Measurements from ENCODE around the gene TIMM44.

GRCh38 chr19:7932276-7932929 is 11.1 kb downstream of the TIMM44 start:
- TF ChIP-seq, protein P1, sequence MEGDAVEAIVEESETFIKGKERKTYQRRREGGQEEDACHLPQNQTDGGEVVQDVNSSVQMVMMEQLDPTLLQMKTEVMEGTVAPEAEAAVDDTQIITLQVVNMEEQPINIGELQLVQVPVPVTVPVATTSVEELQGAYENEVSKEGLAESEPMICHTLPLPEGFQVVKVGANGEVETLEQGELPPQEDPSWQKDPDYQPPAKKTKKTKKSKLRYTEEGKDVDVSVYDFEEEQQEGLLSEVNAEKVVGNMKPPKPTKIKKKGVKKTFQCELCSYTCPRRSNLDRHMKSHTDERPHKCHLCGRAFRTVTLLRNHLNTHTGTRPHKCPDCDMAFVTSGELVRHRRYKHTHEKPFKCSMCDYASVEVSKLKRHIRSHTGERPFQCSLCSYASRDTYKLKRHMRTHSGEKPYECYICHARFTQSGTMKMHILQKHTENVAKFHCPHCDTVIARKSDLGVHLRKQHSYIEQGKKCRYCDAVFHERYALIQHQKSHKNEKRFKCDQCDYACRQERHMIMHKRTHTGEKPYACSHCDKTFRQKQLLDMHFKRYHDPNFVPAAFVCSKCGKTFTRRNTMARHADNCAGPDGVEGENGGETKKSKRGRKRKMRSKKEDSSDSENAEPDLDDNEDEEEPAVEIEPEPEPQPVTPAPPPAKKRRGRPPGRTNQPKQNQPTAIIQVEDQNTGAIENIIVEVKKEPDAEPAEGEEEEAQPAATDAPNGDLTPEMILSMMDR (conservative IDR thresholded peaks at IDR 0.05; ENCODE audit: low read length), result no peak
- TF ChIP-seq EZH2phosphoT487 (IDR thresholded peaks at IDR 0.05; ENCODE audit: borderline replicate concordance, low read depth, low read length), result no peak

Measured in OCI-LY7 (cell line).